HG02759 (cell line): Measurements from ENCODE around the gene MRPL23.

ENCODE experiments used
- ATAC-seq: cut with Tn5 transposase; IDR thresholded peaks from one replicate; pipeline ENCODE4 v1.9.1; 2021; ENCODE audit warnings: mild to moderate bottlenecking, moderate library complexity; ENCODE audit not compliant: unreplicated experiment

The MRPL23 gene

GRCh38 chr11:1920909-1921573, 26.1 kb upstream of the MRPL23 start:
- ATAC-seq, result no peak

- no peak for ATAC-seq
Observed at GRCh38 chr11:1921574-1922141, 25.5 kb upstream of the MRPL23 start.

- ATAC-seq, result no peak
Observed at GRCh38 chr11:1922481-1923081, 24.6 kb upstream of the MRPL23 start.

GRCh38 chr11:1923201-1923956, 23.8 kb upstream of the MRPL23 start:
- ATAC-seq, result no peak

GRCh38 chr11:1924181-1924580, 23.0 kb upstream of the MRPL23 start:
- ATAC-seq, result no peak

- no peak for ATAC-seq
Observed at GRCh38 chr11:1924646-1925372, 22.3 kb upstream of the MRPL23 start.

- no peak for ATAC-seq
Observed at GRCh38 chr11:1925373-1926155, 21.6 kb upstream of the MRPL23 start.

GRCh38 chr11:1926156-1927025, 20.7 kb upstream of the MRPL23 start:
- no peak for ATAC-seq

- ATAC-seq, result no peak
Observed at GRCh38 chr11:1927026-1927847, 19.9 kb upstream of the MRPL23 start.

GRCh38 chr11:1927848-1928469, 19.2 kb upstream of the MRPL23 start:
- no peak for ATAC-seq

- no peak for ATAC-seq
Observed at GRCh38 chr11:1928470-1928890, 18.7 kb upstream of the MRPL23 start.

GRCh38 chr11:1928891-1929541, 18.1 kb upstream of the MRPL23 start:
- no peak for ATAC-seq

GRCh38 chr11:1929621-1930461, 17.3 kb upstream of the MRPL23 start:
- ATAC-seq, result no peak

- no peak for ATAC-seq
Observed at GRCh38 chr11:1930462-1930830, 16.7 kb upstream of the MRPL23 start.

- no peak for ATAC-seq
Observed at GRCh38 chr11:1931341-1932104, 15.6 kb upstream of the MRPL23 start.

- ATAC-seq, result no peak
Observed at GRCh38 chr11:1932105-1932480, 15.0 kb upstream of the MRPL23 start.
